ENCODE results near the gene ING5.

- TF ChIP-seq CTCF (IDR thresholded peaks at IDR 0.05; ENCODE audit: low read length) (no peak), EZH2 (IDR thresholded peaks at IDR 0.05; ENCODE audit: borderline replicate concordance, low read length) (no peak)
These were observed 33.5 kb upstream of the ING5 start for GRCh38 chr2:241668354-241668753.
